GM12878 (cell line): ENCODE measurements around the gene B9D1. TPM values are rescaled to one million over a fixed set of nuclear protein-coding genes. Genes with fewer than 3 reads are reported as not detected.

Source experiments
- ATAC-seq: fragments of 200-7000 bp; cut with Tn5 transposase; 3 replicates; pipeline ENCODE4 v1.9.1; 2020; ENCODE audit warnings: mild to moderate bottlenecking, moderate library complexity
- BruUV-seq: library from RNA; stranded (reverse); fragments of 400-500 nt; replicated peaks from 2 replicates; lab custom pipeline; 2021; lab: Mats Ljungman, UMichigan
- CTCF ChIA-PET: fragments of 300-600 bp; sonication (Branson Sonifier 250); formaldehyde crosslinking; extraction: SDS; loops from one replicate; lab custom pipeline; 2021; ENCODE audit warnings: inconsistent platforms; lab: Yijun Ruan, JAX
- POLR2A ChIA-PET: fragments of 350-600 bp; formaldehyde crosslinking; extraction: SDS; loops from one replicate; lab custom pipeline; 2021; ENCODE audit warnings: inconsistent platforms; lab: Charles Lee
- RAD21 ChIA-PET: fragments of 300-600 bp; sonication (Branson Sonifier 250); formaldehyde crosslinking; loops from one replicate; lab custom pipeline; 2023; ENCODE audit warnings: antibody characterized with exemption; ENCODE audit not compliant: unreplicated experiment; lab: Charles Lee
- SMC1A ChIA-PET: fragments of 300-600 bp; sonication (Branson Sonifier 250); formaldehyde crosslinking; loops from one replicate; lab custom pipeline; 2023; ENCODE audit not compliant: unreplicated experiment, uncharacterized antibody; lab: Charles Lee
- DNase-seq: peaks from one replicate; pipeline ENCODE4 v3.0.0-alpha.2; 2011; ENCODE audit warnings: low read depth, low spot score
- FAIRE-seq: peaks from 3 replicates; lab custom pipeline; 2011; peaks lifted over from hg19 to GRCh38; lab: Jason Lieb, UNC
- H2AFZ ChIP-seq: 2 replicates; pipeline ENCODE4 v1.6.0; 2011; ENCODE audit warnings: low read depth, low read length, control low read depth; ENCODE audit not compliant: control insufficient read depth
- H3K27ac ChIP-seq: 2 replicates; pipeline ENCODE4 v1.5.1; 2011; ENCODE audit warnings: control low read depth; ENCODE audit not compliant: control insufficient read depth, insufficient read depth
- H3K27me3 ChIP-seq, 2 experiments: replicated peaks in 1 of 2; 2 replicates each; pipeline versions ENCODE4 v1.6.0 to v1.6.1; 2011; ENCODE audit warnings: low read length in 1 of 2; ENCODE audit not compliant: control insufficient read depth in 2 of 2, insufficient read depth in 2 of 2
- H3K36me3 ChIP-seq, 2 experiments: 2 replicates each; pipeline ENCODE4 v1.5.1; 2011; ENCODE audit warnings: low read length in 1 of 2; ENCODE audit not compliant: control insufficient read depth in 2 of 2, insufficient read depth in 2 of 2
- H3K4me1 ChIP-seq: 2 replicates; pipeline ENCODE4 v1.6.1; 2011; ENCODE audit warnings: mild to moderate bottlenecking, low read length, moderate library complexity, mixed read lengths; ENCODE audit not compliant: control insufficient read depth, insufficient read depth
- H3K4me2 ChIP-seq: 2 replicates; pipeline ENCODE4 v1.6.0; 2011; ENCODE audit warnings: control low read depth; ENCODE audit not compliant: control insufficient read depth, insufficient read depth
- H3K4me3 ChIP-seq: fragments of 200-600 bp; sonication (generic); 2 replicates; pipeline ENCODE4 v1.5.1; 2016
- H3K79me2 ChIP-seq: 2 replicates; pipeline ENCODE4 v1.6.0; 2011; ENCODE audit warnings: low read length; ENCODE audit not compliant: control insufficient read depth, insufficient read depth
- H3K9ac ChIP-seq: 2 replicates; pipeline ENCODE4 v1.8.0; 2011; ENCODE audit warnings: low read length, control low read depth, mixed read lengths; ENCODE audit not compliant: control insufficient read depth, insufficient read depth
- H3K9me3 ChIP-seq: replicated peaks from 3 replicates; pipeline ENCODE4 v1.5.1; 2011; ENCODE audit warnings: mild to moderate bottlenecking, low read length; ENCODE audit not compliant: control insufficient read depth, insufficient read depth
- H4K20me1 ChIP-seq: 2 replicates; pipeline ENCODE4 v1.6.0; 2011; ENCODE audit not compliant: control insufficient read depth, insufficient read depth
- GATAD2B ChIP-seq: fragments of 450-650 bp; conservative IDR thresholded peaks from 2 replicates; pipeline ENCODE4 v1.6.1; 2017; ENCODE audit warnings: low read depth, mild to moderate bottlenecking, moderate library complexity
- HDAC6 ChIP-seq: fragments of 200-600 bp; sonication (generic); IDR thresholded peaks from one replicate; pipeline ENCODE4 v1.8.0; 2017; ENCODE audit warnings: antibody characterized with exemption; ENCODE audit not compliant: unreplicated experiment
- STAT3 ChIP-seq: IDR thresholded peaks from 2 replicates; pipeline ENCODE4 v1.6.1; 2011; ENCODE audit warnings: low read depth, low read length, improper control_type of control experiment
- TARDBP ChIP-seq: IDR thresholded peaks from 2 replicates; pipeline ENCODE4 v1.6.1; 2016; ENCODE audit warnings: borderline replicate concordance
- TBL1XR1 ChIP-seq: IDR thresholded peaks from 2 replicates; pipeline ENCODE4 v1.6.1; 2012; ENCODE audit warnings: low read depth, low read length, improper control_type of control experiment
- ZNF217 ChIP-seq: fragments of 450-650 bp; IDR thresholded peaks from 2 replicates; pipeline ENCODE4 v1.6.1; 2017; ENCODE audit warnings: antibody characterized with exemption, mild to moderate bottlenecking
- WGBS: methylation state at CpG from one replicate; pipeline ENCODE4 v1.1.6; 2016; ENCODE audit warnings: low lambda C conversion rate; ENCODE audit not compliant: insufficient replicate concordance, insufficient coverage; ENCODE audit errors: missing lambda C conversion rate; 5-methylcytosine and 5-hydroxymethylcytosine counted together
- in situ Hi-C: fragments of 300-500 bp; cut with MboI; formaldehyde crosslinking; loops from 9 replicates; pipeline ENCODE4 v1.14.3; 2018; ENCODE audit warnings: mixed read lengths
- intact Hi-C: fragments of 100-400 bp; cut with micrococcal nuclease; formaldehyde crosslinking; loops from one replicate; pipeline ENCODE4 v1.14.2; 2022; ENCODE audit not compliant: unreplicated experiment
- polyA plus RNA-seq, 11 experiments: library from polyadenylated mRNA; depleted of rRNA in 4 of 11; unstranded in 6 of 11; stranded (reverse) in 5 of 11; fragments of >200 nt; fragmentation: Nextera tagmentation in 4 of 11; fragmentation: Illumina TruSeq in 1 of 11; extraction: Ambion mirVana in 4 of 11; extraction: Trizol in 1 of 11; gene quantifications; 1 replicate in 1 of 11; 2 replicates in 10 of 11; pipeline versions ENCODE4 v1.2.1 to v1.2.3, GENCODE V29; 2011 to 2016; ENCODE audit warnings: inconsistent platforms in 2 of 11, missing spikeins in 2 of 11, low read depth in 1 of 11
- total RNA-seq, 4 experiments: library from RNA; depleted of rRNA in 3 of 4; stranded (reverse); fragments of >200 nt in 3 of 4; fragmentation: Illumina TruSeq in 1 of 4; extraction: Trizol in 1 of 4; gene quantifications; 2 replicates each; pipeline versions ENCODE4 v1.2.1 to v1.2.3, GENCODE V29; 2013 to 2021
- TF ChIP-seq, protein P1 (sequence below): fragments of 450-650 bp; IDR thresholded peaks from 2 replicates; pipeline ENCODE4 v1.6.1; 2017; ENCODE audit warnings: mild to moderate bottlenecking, moderate library complexity
- TF ChIP-seq, protein P2 (sequence below): fragments of 450-650 bp; conservative IDR thresholded peaks from 2 replicates; pipeline ENCODE4 v1.6.1; 2017; ENCODE audit warnings: mild to moderate bottlenecking, moderate library complexity
- TF ChIP-seq, protein P3 (sequence below): IDR thresholded peaks from 2 replicates; pipeline ENCODE4 v1.6.1; 2011; ENCODE audit warnings: borderline replicate concordance, low read depth, mild to moderate bottlenecking, moderate library complexity, low read length; ENCODE audit not compliant: insufficient read depth, poor library complexity, severe bottlenecking

B9D1 gene
- total and polyA plus RNA-seq, 10 of the 15 experiments (the other 5 are each of a cell fraction or from before 2014, with no cell fraction given), result 5.9 to 18.3 (median 9.8) TPM

DNA sequence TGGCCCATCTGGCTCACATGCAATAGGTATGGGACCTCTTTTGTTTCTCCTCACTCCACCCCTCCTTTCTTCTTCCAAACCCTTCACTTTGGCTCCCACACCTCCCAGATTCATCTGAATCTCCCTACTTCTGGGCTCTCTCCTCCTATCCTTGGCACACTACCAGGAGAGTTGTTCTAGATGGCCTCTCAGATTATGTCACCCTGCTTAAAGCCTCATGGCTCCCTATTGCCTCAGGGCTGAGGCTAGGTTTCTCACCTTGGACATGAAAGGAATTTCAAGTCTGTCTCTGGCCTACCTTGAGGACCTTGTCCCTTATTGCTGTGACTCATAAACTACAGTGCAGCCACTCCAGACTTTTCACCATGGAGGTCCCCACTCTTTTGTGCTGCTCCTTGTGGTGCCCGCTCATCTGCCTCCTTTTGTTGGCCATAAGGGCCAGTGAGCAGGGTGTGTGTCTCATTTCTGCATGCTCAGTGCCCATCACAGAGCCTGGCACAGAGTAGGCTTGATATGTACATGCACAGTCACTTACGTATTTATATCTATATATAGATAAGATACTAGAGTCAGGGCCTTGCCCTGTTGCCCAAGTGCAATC, 25.5 kb upstream of the B9D1 start:
- SMC1A ChIA-PET, result interaction anchor here (0.7 kb wide), 1 partner anchor 32 kb away, joined by 3 read pairs; no protein-coding TSS in a partner anchor
- H3K27me3 ChIP-seq, result peaks cover 0 to 1% of the 10 kb centered on the region in 2 experiments; a peak in 1 of 4 replicates
- RAD21 ChIA-PET, result no interaction called here
- no peaks in the 10 kb centered on the region for H4K20me1 ChIP-seq
- H3K79me2 ChIP-seq, result no peaks in the 10 kb centered on the region
- 25% methylated on average over 2 of the region's 2 CpGs for WGBS
- H3K9ac ChIP-seq, result no peak overlapping the region
- CTCF ChIA-PET, result interaction anchor here (0.9 to 1.4 kb wide), 3 partner anchors 9 to 25 kb away, joined by 3 to 7 read pairs (median 3); partner anchors contain the start of genes B9D1 and MAPK7
- TF ChIP-seq STAT3 (no peak), GATAD2B (no peak), ZNF217 (no peak), HDAC6 (no peak), TBL1XR1 (no peak), TARDBP (no peak)
- TF ChIP-seq, protein P1, sequence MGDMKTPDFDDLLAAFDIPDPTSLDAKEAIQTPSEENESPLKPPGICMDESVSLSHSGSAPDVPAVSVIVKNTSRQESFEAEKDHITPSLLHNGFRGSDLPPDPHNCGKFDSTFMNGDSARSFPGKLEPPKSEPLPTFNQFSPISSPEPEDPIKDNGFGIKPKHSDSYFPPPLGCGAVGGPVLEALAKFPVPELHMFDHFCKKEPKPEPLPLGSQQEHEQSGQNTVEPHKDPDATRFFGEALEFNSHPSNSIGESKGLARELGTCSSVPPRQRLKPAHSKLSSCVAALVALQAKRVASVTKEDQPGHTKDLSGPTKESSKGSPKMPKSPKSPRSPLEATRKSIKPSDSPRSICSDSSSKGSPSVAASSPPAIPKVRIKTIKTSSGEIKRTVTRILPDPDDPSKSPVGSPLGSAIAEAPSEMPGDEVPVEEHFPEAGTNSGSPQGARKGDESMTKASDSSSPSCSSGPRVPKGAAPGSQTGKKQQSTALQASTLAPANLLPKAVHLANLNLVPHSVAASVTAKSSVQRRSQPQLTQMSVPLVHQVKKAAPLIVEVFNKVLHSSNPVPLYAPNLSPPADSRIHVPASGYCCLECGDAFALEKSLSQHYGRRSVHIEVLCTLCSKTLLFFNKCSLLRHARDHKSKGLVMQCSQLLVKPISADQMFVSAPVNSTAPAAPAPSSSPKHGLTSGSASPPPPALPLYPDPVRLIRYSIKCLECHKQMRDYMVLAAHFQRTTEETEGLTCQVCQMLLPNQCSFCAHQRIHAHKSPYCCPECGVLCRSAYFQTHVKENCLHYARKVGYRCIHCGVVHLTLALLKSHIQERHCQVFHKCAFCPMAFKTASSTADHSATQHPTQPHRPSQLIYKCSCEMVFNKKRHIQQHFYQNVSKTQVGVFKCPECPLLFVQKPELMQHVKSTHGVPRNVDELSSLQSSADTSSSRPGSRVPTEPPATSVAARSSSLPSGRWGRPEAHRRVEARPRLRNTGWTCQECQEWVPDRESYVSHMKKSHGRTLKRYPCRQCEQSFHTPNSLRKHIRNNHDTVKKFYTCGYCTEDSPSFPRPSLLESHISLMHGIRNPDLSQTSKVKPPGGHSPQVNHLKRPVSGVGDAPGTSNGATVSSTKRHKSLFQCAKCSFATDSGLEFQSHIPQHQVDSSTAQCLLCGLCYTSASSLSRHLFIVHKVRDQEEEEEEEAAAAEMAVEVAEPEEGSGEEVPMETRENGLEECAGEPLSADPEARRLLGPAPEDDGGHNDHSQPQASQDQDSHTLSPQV, result no peak
- TF ChIP-seq, protein P2, sequence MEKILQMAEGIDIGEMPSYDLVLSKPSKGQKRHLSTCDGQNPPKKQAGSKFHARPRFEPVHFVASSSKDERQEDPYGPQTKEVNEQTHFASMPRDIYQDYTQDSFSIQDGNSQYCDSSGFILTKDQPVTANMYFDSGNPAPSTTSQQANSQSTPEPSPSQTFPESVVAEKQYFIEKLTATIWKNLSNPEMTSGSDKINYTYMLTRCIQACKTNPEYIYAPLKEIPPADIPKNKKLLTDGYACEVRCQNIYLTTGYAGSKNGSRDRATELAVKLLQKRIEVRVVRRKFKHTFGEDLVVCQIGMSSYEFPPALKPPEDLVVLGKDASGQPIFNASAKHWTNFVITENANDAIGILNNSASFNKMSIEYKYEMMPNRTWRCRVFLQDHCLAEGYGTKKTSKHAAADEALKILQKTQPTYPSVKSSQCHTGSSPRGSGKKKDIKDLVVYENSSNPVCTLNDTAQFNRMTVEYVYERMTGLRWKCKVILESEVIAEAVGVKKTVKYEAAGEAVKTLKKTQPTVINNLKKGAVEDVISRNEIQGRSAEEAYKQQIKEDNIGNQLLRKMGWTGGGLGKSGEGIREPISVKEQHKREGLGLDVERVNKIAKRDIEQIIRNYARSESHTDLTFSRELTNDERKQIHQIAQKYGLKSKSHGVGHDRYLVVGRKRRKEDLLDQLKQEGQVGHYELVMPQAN, result no peak
- TF ChIP-seq, protein P3, sequence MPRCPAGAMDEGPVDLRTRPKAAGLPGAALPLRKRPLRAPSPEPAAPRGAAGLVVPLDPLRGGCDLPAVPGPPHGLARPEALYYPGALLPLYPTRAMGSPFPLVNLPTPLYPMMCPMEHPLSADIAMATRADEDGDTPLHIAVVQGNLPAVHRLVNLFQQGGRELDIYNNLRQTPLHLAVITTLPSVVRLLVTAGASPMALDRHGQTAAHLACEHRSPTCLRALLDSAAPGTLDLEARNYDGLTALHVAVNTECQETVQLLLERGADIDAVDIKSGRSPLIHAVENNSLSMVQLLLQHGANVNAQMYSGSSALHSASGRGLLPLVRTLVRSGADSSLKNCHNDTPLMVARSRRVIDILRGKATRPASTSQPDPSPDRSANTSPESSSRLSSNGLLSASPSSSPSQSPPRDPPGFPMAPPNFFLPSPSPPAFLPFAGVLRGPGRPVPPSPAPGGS, result no peak
- no peaks in the 10 kb centered on the region; a peak in 1 of 4 replicates for H3K36me3 ChIP-seq
- H3K4me1 ChIP-seq, result no peaks in the 10 kb centered on the region
- H3K4me3 ChIP-seq, result no peak overlapping the region
- in situ Hi-C loops (no loop called here), intact Hi-C loops (no loop called here)
- DNase-seq (no peak), FAIRE-seq (no peak), ATAC-seq (no peak)
- no peak overlapping the region for H3K27ac ChIP-seq
- no TSS peak for BruUV-seq
- H3K9me3 ChIP-seq, result no peaks in the 10 kb centered on the region
- H2AFZ ChIP-seq, result no peak overlapping the region
- H3K4me2 ChIP-seq, result no peak overlapping the region
- POLR2A ChIA-PET, result interaction anchor here (0.7 kb wide), 1 partner anchor 335 kb away, joined by 3 read pairs; no protein-coding TSS in a partner anchor
